PC-3 (cell line): ENCODE results near the gene WDR91.

Experiments
- CTCF ChIP-seq: fragments of 300-600 bp; sonication (generic); conservative IDR thresholded peaks from 2 replicates; pipeline ENCODE4 v1.5.1; 2017; ENCODE audit warnings: antibody characterized with exemption, low read depth, mild to moderate bottlenecking, low read length
- EZH2 ChIP-seq: fragments of 300-600 bp; sonication (generic); IDR thresholded peaks from one replicate; pipeline ENCODE4 v1.6.1; 2017; ENCODE audit warnings: antibody characterized with exemption, mild to moderate bottlenecking, low read length; ENCODE audit not compliant: unreplicated experiment
- EZH2phosphoT487 ChIP-seq: fragments of 300-600 bp; sonication (generic); IDR thresholded peaks from 2 replicates; pipeline ENCODE4 v1.6.1; 2018; ENCODE audit warnings: mild to moderate bottlenecking, antibody characterized with exemption, low read length, borderline replicate concordance

- TF ChIP-seq EZH2 (no peak), CTCF (no peak), EZH2phosphoT487 (no peak)
These were observed 20.6 kb downstream of the WDR91 start for GRCh38 chr7:135190703-135191102.
